Natural killer cell (primary cell): ENCODE results near the gene TFIP11. TPM values are rescaled to one million over a fixed set of nuclear protein-coding genes. Genes with fewer than 3 reads are reported as not detected.
A peak's percentile ranks its signal among the peaks of the same experiment; 100 is the strongest.

Experiments
- ATAC-seq, 3 donors: fragments of 150-1000 bp in 2 of 3; fragments of 200-7000 bp in 1 of 3; cut with Tn5 transposase; 1 replicate in 1 of 3; 2 replicates in 2 of 3; pipeline ENCODE4 v1.10.0; 2021; ENCODE audit warnings: mild to moderate bottlenecking in 2 of 3, moderate library complexity in 2 of 3
- DNase-seq, 2 donors: peaks; one replicate each; pipeline versions ENCODE4 v3.0.0 to v3.0.0-alpha.2; 2013 to 2021; ENCODE audit warnings: mixed read lengths in 1 of 2
- H3K27ac ChIP-seq: one replicate; pipeline ENCODE4 v1.5.1; 2013; ENCODE audit warnings: mild to moderate bottlenecking, low read length
- H3K27me3 ChIP-seq: one replicate; pipeline ENCODE4 v1.6.1; 2013; ENCODE audit warnings: low read length; ENCODE audit not compliant: control insufficient read depth, insufficient read depth
- H3K36me3 ChIP-seq: one replicate; pipeline ENCODE4 v1.6.1; 2013; ENCODE audit warnings: low read length; ENCODE audit not compliant: control insufficient read depth, insufficient read depth
- H3K4me1 ChIP-seq: one replicate; pipeline ENCODE4 v1.6.1; 2013; ENCODE audit warnings: low read length; ENCODE audit not compliant: control insufficient read depth, insufficient read depth
- H3K4me3 ChIP-seq: one replicate; pipeline ENCODE4 v1.5.1; 2013; ENCODE audit warnings: low read length
- H3K9me3 ChIP-seq: one replicate; pipeline ENCODE4 v1.6.1; 2013; ENCODE audit warnings: low read length; ENCODE audit not compliant: control insufficient read depth, insufficient read depth
- H3K27ac Mint-ChIP-seq, 2 donors: one replicate each; pipeline ENCODE4 v1.8.0; 2022; ENCODE audit warnings: mild to moderate bottlenecking in 2 of 2, mixed read lengths in 2 of 2, moderate library complexity in 1 of 2
- H3K27me3 Mint-ChIP-seq, 2 donors: one replicate each; pipeline ENCODE4 v1.8.0; 2022; ENCODE audit warnings: low read depth in 2 of 2, mixed read lengths in 2 of 2
- H3K36me3 Mint-ChIP-seq: one replicate; pipeline ENCODE4 v1.8.0; 2022; ENCODE audit warnings: mixed read lengths
- H3K4me1 Mint-ChIP-seq, 2 donors: one replicate each; pipeline ENCODE4 v1.8.0; 2022; ENCODE audit warnings: mixed read lengths in 2 of 2
- H3K4me3 Mint-ChIP-seq: one replicate; pipeline ENCODE4 v1.8.0; 2022; ENCODE audit warnings: mild to moderate bottlenecking, moderate library complexity, mixed read lengths
- H3K9me3 Mint-ChIP-seq, 2 donors: one replicate each; pipeline ENCODE4 v1.8.0; 2022; ENCODE audit warnings: mixed read lengths in 2 of 2
- CTCF ChIP-seq: fragments of 200-600 bp; IDR thresholded peaks from one replicate; pipeline ENCODE4 v1.8.0; 2022; ENCODE audit warnings: antibody characterized with exemption
- WGBS: methylation state at CpG from one replicate; pipeline ENCODE4 v1.1.7; 2013; ENCODE audit warnings: missing lambda C conversion rate; ENCODE audit not compliant: insufficient coverage; 5-methylcytosine and 5-hydroxymethylcytosine counted together
- intact Hi-C: fragments of 100-400 bp; cut with micrococcal nuclease; formaldehyde crosslinking; loops from one replicate; pipeline ENCODE4 v1.14.2; 2022
- total RNA-seq, 4 donors: library from RNA; stranded (reverse); fragments of 120-200 nt in 1 of 4; gene quantifications; one replicate each; pipeline versions ENCODE4 v1.2.3 to v1.2.4, GENCODE V29; 2013 to 2022

Gene TFIP11
- total RNA-seq, 3 donors from 2014 or later (not counting 1 experiment from before 2014, with no cell fraction given), result 108 to 131 (median 124) TPM

DNA sequence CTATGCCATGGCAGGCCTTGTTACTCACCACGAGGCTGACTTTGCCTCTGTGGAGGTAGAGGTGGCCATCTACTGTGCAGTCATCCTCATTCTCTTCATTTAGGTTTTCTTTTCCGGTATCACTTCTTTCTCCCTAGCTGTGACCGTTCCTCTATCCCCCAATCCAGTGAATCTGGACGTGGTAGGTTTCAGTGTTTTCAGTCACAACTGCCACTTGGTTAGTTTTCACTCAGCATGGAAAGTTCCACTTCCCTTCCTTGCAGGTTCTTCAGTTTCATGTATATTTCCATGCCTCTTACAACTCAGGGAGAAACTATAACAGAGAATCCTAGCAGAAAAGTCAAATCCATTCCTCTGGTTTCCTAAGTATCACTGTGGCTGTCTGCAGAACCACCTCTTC, 30.6 kb downstream of the TFIP11 start:
- Mint-ChIP-seq H3K4me3 (peak overlapping the region; percentile 95), H3K27ac (peak overlapping the region; percentile 95 to 98), H3K4me1 (peaks cover 71 to 72% of the 10 kb centered on the region in 2 donors), H3K36me3 (peaks cover 14% of the 10 kb centered on the region), H3K27me3 (no peaks in the 10 kb centered on the region), H3K9me3 (no peaks in the 10 kb centered on the region)
- Histone ChIP-seq H3K36me3 (peaks cover 10% of the 10 kb centered on the region), H3K27me3 (no peaks in the 10 kb centered on the region), H3K9me3 (no peaks in the 10 kb centered on the region), H3K4me1 (peaks cover 19% of the 10 kb centered on the region), H3K4me3 (no peak overlapping the region), H3K27ac (no peak overlapping the region)
- intact Hi-C loops, result loop anchor here (2.0 kb wide), 2 partner anchors 21 to 191 kb away; no protein-coding TSS in a partner anchor
- no peak for DNase-seq
- no peak for ATAC-seq
- no peak for TF ChIP-seq CTCF
- WGBS, result 64% methylated on average over 4 of the region's 4 CpGs

- Histone ChIP-seq H3K9me3 (no peaks in the 10 kb centered on the region), H3K36me3 (peaks cover 13% of the 10 kb centered on the region), H3K4me1 (peaks cover 19% of the 10 kb centered on the region), H3K27me3 (no peaks in the 10 kb centered on the region), H3K4me3 (no peak overlapping the region), H3K27ac (no peak overlapping the region)
- no peak for TF ChIP-seq CTCF
- intact Hi-C loops, result no loop called here
- 91% methylated on average over 3 of the region's 6 CpGs for WGBS
- Mint-ChIP-seq H3K4me1 (peaks cover 68 to 69% of the 10 kb centered on the region in 2 donors), H3K27me3 (no peaks in the 10 kb centered on the region), H3K4me3 (no peak overlapping the region), H3K27ac (peak overlapping the region; percentile 95 to 98), H3K9me3 (no peaks in the 10 kb centered on the region), H3K36me3 (peaks cover 18% of the 10 kb centered on the region)
- ATAC-seq, result no peak
- no peak for DNase-seq
Measured at GRCh38 chr22:26481112-26481693, 31.1 kb downstream of the TFIP11 start.

- no peak for DNase-seq
- H3K36me3 Mint-ChIP-seq, result peaks cover 18% of the 10 kb centered on the region
- peak overlapping the region; percentile 2 for H3K4me3 Mint-ChIP-seq
- Histone ChIP-seq H3K36me3 (peaks cover 13% of the 10 kb centered on the region), H3K4me1 (peaks cover 19% of the 10 kb centered on the region), H3K9me3 (no peaks in the 10 kb centered on the region), H3K4me3 (no peak overlapping the region), H3K27me3 (no peaks in the 10 kb centered on the region), H3K27ac (no peak overlapping the region)
- ATAC-seq, result no peak
- peaks cover 63% of the 10 kb centered on the region in 2 donors for H3K4me1 Mint-ChIP-seq
- intact Hi-C loops, result no loop called here
- H3K9me3 Mint-ChIP-seq, result no peaks in the 10 kb centered on the region
- no peak for TF ChIP-seq CTCF
- H3K27me3 Mint-ChIP-seq, result no peaks in the 10 kb centered on the region
- WGBS, result no CpG with 5 or more reads among the region's 2 CpGs
- H3K27ac Mint-ChIP-seq, result no peak overlapping the region
Measured at GRCh38 chr22:26480611-26480932, 31.7 kb downstream of the TFIP11 start.
